HL-60 (cell line): ENCODE data around the gene LSMEM2.

ENCODE experiments used
- POLR2AphosphoS5 ChIP-seq: IDR thresholded peaks from 2 replicates; pipeline ENCODE4 v1.6.1; 2012; ENCODE audit warnings: low read depth
- SPI1 ChIP-seq: IDR thresholded peaks from 2 replicates; pipeline ENCODE4 v1.6.1; 2012; ENCODE audit warnings: low read depth, mild to moderate bottlenecking, borderline replicate concordance
- TF ChIP-seq, protein P1 (sequence below): IDR thresholded peaks from one replicate; pipeline ENCODE4 v1.5.1; 2011; ENCODE audit warnings: low read length, control low read depth, inconsistent platforms; ENCODE audit not compliant: insufficient read depth

DNA sequence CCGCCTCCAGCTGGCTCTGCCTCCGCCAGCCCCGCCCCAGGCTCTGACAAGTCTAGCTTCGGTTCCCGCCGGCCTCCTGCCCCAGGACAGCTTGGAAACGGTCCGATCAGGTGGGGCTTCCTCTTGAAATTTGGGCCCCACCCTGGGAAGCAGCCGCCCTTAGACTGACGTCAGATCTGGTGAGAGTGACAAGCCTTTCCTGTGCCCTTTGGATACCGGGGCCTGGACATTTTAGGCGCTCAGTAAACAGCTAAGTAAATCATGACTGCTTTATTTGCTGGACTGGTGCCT lies 20.7 kb downstream of the LSMEM2 start:
- TF ChIP-seq SPI1 (no peak), POLR2AphosphoS5 (no peak)
- TF ChIP-seq, protein P1, sequence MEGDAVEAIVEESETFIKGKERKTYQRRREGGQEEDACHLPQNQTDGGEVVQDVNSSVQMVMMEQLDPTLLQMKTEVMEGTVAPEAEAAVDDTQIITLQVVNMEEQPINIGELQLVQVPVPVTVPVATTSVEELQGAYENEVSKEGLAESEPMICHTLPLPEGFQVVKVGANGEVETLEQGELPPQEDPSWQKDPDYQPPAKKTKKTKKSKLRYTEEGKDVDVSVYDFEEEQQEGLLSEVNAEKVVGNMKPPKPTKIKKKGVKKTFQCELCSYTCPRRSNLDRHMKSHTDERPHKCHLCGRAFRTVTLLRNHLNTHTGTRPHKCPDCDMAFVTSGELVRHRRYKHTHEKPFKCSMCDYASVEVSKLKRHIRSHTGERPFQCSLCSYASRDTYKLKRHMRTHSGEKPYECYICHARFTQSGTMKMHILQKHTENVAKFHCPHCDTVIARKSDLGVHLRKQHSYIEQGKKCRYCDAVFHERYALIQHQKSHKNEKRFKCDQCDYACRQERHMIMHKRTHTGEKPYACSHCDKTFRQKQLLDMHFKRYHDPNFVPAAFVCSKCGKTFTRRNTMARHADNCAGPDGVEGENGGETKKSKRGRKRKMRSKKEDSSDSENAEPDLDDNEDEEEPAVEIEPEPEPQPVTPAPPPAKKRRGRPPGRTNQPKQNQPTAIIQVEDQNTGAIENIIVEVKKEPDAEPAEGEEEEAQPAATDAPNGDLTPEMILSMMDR, result no peak
